ENCODE results near the gene USF3.

GRCh38 chr3:113721636-113722035 is 25.2 kb upstream of the USF3 start:
- no peak for TF ChIP-seq CTCF (IDR thresholded peaks at IDR 0.05; ENCODE audit: insufficient read depth, low read length, poor library complexity, severe bottlenecking)
- no peak for TF ChIP-seq EZH2phosphoT487 (conservative IDR thresholded peaks at IDR 0.05; ENCODE audit: low read length)

Data from SU-DHL-6 (cell line).